HCT116 (cell line): ENCODE data around the gene SNRNP70. TPM values are rescaled to one million over a fixed set of nuclear protein-coding genes. Genes with fewer than 3 reads are reported as not detected.
A peak's percentile ranks its signal among the peaks of the same experiment; 100 is the strongest.
"Not testable (repeated sequence)": the region's sequence is repeated elsewhere in the genome, so short reads cannot be mapped to it uniquely, and the experiment has no call there.

ENCODE experiments used
- ATAC-seq: fragments of 200-7000 bp; cut with Tn5 transposase; 2 replicates; pipeline ENCODE4 v1.9.1; 2020; ENCODE audit warnings: mild to moderate bottlenecking, moderate library complexity
- BruUV-seq: library from RNA; stranded (reverse); fragments of 400-500 nt; replicated peaks from 2 replicates; lab custom pipeline; 2021; lab: Mats Ljungman, UMichigan
- CTCF ChIA-PET: fragments of 300-600 bp; sonication (Branson Sonifier 250); formaldehyde crosslinking; loops from one replicate; lab custom pipeline; 2021; ENCODE audit warnings: antibody characterized with exemption; lab: Charles Lee
- POLR2A ChIA-PET: fragments of 300-600, 350-600 bp; sonication (Branson Sonifier 250); formaldehyde crosslinking; loops from one replicate; lab custom pipeline; 2021; ENCODE audit warnings: antibody characterized with exemption; lab: Charles Lee
- RAD21 ChIA-PET, 2 experiments: fragments of 300-600 bp; sonication (Branson Sonifier 250); formaldehyde crosslinking; loops; one replicate each; lab custom pipeline; 2023; ENCODE audit warnings: low total read pairs in 2 of 2; ENCODE audit not compliant: uncharacterized antibody in 2 of 2, unreplicated experiment in 2 of 2, low non-redundant PET in 1 of 2; lab: Charles Lee
- DNase-seq: peaks from one replicate; pipeline ENCODE4 v3.0.0-alpha.2; 2010; ENCODE audit warnings: low read depth, low spot score
- H2AFZ ChIP-seq: fragments of 200-600 bp; shearing (Covaris generic), sonication (generic); 2 replicates; pipeline ENCODE4 v1.6.1; 2017; ENCODE audit warnings: low read depth, mixed run types, mixed read lengths, antibody characterized with exemption, low read length; ENCODE audit not compliant: poor library complexity, severe bottlenecking
- H3K27ac ChIP-seq: 2 replicates; pipeline ENCODE4 v1.5.1; 2012; ENCODE audit warnings: low read depth, low read length
- H3K27me3 ChIP-seq: fragments of 200-600 bp; sonication (generic); 2 replicates; pipeline ENCODE4 v1.6.1; 2016; ENCODE audit warnings: mixed run types, low read length, mixed read lengths; ENCODE audit not compliant: insufficient read depth
- H3K36me3 ChIP-seq, 2 experiments: fragments of 200-500 bp in 1 of 2; fragments of 200-600 bp in 1 of 2; sonication (Bioruptor generic) in 1 of 2; sonication (generic) in 1 of 2; 2 replicates each; pipeline versions ENCODE4 v1.5.1 to v1.6.1; 2014 to 2016; ENCODE audit warnings: low read length in 2 of 2, inconsistent platforms in 1 of 2, mixed read lengths in 1 of 2, mixed run types in 1 of 2; ENCODE audit not compliant: insufficient read depth in 2 of 2, control insufficient read depth in 1 of 2
- H3K4me1 ChIP-seq, 2 experiments: fragments of 200-600 bp in 1 of 2; sonication (generic) in 1 of 2; 2 replicates each; pipeline versions ENCODE4 v1.5.1 to v1.6.1; 2012 to 2017; ENCODE audit warnings: low read length in 2 of 2, inconsistent platforms in 1 of 2, mild to moderate bottlenecking in 1 of 2, mixed read lengths in 1 of 2, mixed run types in 1 of 2, moderate library complexity in 1 of 2; ENCODE audit not compliant: insufficient read depth in 2 of 2, control insufficient read depth in 1 of 2
- H3K4me2 ChIP-seq: fragments of 200-600 bp; sonication (generic); 2 replicates; pipeline ENCODE4 v1.6.1; 2017; ENCODE audit warnings: mixed run types, low read length, mixed read lengths
- H3K4me3 ChIP-seq, 2 experiments: fragments of 200-600 bp in 1 of 2; sonication (generic) in 1 of 2; replicated peaks in 1 of 2; 2 replicates each; pipeline ENCODE4 v1.5.1; 2011 to 2016; ENCODE audit warnings: low read length in 2 of 2, control low read depth in 1 of 2, low read depth in 1 of 2, mild to moderate bottlenecking in 1 of 2, mixed read lengths in 1 of 2, mixed run types in 1 of 2
- H3K79me2 ChIP-seq: fragments of 200-600 bp; sonication (generic); 2 replicates; pipeline ENCODE4 v1.6.1; 2017; ENCODE audit warnings: mild to moderate bottlenecking, mixed run types, low read length, moderate library complexity, mixed read lengths; ENCODE audit not compliant: insufficient read depth
- H3K9ac ChIP-seq: fragments of 200-600 bp; sonication (generic); 2 replicates; pipeline ENCODE4 v1.6.1; 2016; ENCODE audit warnings: low read length, mixed read lengths
- H3K9me2 ChIP-seq: fragments of 200-600 bp; sonication (generic), shearing (Covaris generic); 2 replicates; pipeline ENCODE4 v1.6.1; 2017; ENCODE audit warnings: mixed run types, mild to moderate bottlenecking, moderate library complexity; ENCODE audit not compliant: insufficient read depth
- H3K9me3 ChIP-seq, 2 experiments: fragments of 200-500 bp in 1 of 2; fragments of 200-600 bp in 1 of 2; sonication (Bioruptor generic) in 1 of 2; sonication (generic) in 1 of 2; 2 replicates each; pipeline ENCODE4 v1.6.1; 2014 to 2017; ENCODE audit warnings: low read length in 2 of 2, mixed read lengths in 2 of 2, inconsistent platforms in 1 of 2, low read depth in 1 of 2, mild to moderate bottlenecking in 1 of 2, mixed run types in 1 of 2, moderate library complexity in 1 of 2; ENCODE audit not compliant: control insufficient read depth in 1 of 2, insufficient read depth in 1 of 2
- H4K20me1 ChIP-seq: fragments of 200-600 bp; sonication (generic), shearing (Covaris generic); 2 replicates; pipeline ENCODE4 v1.6.1; 2017; ENCODE audit warnings: mixed run types, mild to moderate bottlenecking, moderate library complexity; ENCODE audit not compliant: insufficient read depth
- CBX3 ChIP-seq: IDR thresholded peaks from 2 replicates; pipeline ENCODE4 v1.6.1; 2012; ENCODE audit warnings: low read depth
- FOSL1 ChIP-seq: IDR thresholded peaks from 2 replicates; pipeline ENCODE4 v1.6.1; 2012; ENCODE audit warnings: low read depth
- JUND ChIP-seq: IDR thresholded peaks from 2 replicates; pipeline ENCODE4 v1.6.1; 2012
- MAX ChIP-seq: IDR thresholded peaks from 2 replicates; pipeline ENCODE4 v1.6.1; 2012
- SP1 ChIP-seq: IDR thresholded peaks from 2 replicates; pipeline ENCODE4 v1.6.1; 2012; ENCODE audit warnings: low read depth
- intact Hi-C: fragments of 100-400 bp; cut with micrococcal nuclease; formaldehyde crosslinking; loops from 2 replicates; pipeline ENCODE4 v1.10.0; 2022
- total RNA-seq: library from RNA; stranded (reverse); gene quantifications from one replicate; pipeline ENCODE4 v1.2.1, GENCODE V29; 2021; ENCODE audit not compliant: unreplicated experiment

The SNRNP70 gene
- total RNA-seq, 1 experiment from 2014 or later, result 236 TPM

GRCh38 chr19:49038557-49039276 is 46.5 kb upstream of the SNRNP70 start:
- DNase-seq, H3K79me2 ChIP-seq, H4K20me1 ChIP-seq, RAD21 ChIA-PET, H3K36me3 ChIP-seq, H3K9me3 ChIP-seq, POLR2A ChIA-PET, H3K27me3 ChIP-seq, intact Hi-C loops, BruUV-seq, H3K9me2 ChIP-seq, CTCF ChIA-PET: not testable (repeated sequence)
- Histone ChIP-seq H3K9ac (peak overlapping the region; percentile 32; the same call in 1 of the 2 replicates), H3K4me3 (peak overlapping the region in 1 of 2 experiments; percentile 32; a peak in 2 of 4 replicates), H2AFZ (peak overlapping the region; percentile 16), H3K4me2 (peak overlapping the region; percentile 65), H3K27ac (peak overlapping the region; percentile 60), H3K4me1 (peaks cover 25 to 45% of the 10 kb centered on the region in 2 experiments)
- ATAC-seq, result peak; percentile 87
- TF ChIP-seq CBX3 (0 out of 2 replicates have a peak, but pooled peaks have one; percentile 22), JUND (peak; percentile 78), FOSL1 (peak; percentile 82), MAX (peak; percentile 73; the same call in 1 of the 2 replicates), SP1 (0 out of 2 replicates have a peak, but pooled peaks have one; percentile 27)

- H3K4me1 ChIP-seq, result peaks cover 25 to 45% of the 10 kb centered on the region in 2 experiments
- CTCF ChIA-PET, H2AFZ ChIP-seq, H3K36me3 ChIP-seq, H3K4me2 ChIP-seq, ATAC-seq, H3K79me2 ChIP-seq, H3K9me3 ChIP-seq, H3K27me3 ChIP-seq, H3K27ac ChIP-seq, H4K20me1 ChIP-seq, H3K9ac ChIP-seq, DNase-seq, POLR2A ChIA-PET, RAD21 ChIA-PET, BruUV-seq, H3K9me2 ChIP-seq, intact Hi-C loops, H3K4me3 ChIP-seq: not testable (repeated sequence)
Observed at GRCh38 chr19:49039736-49040135, 45.5 kb upstream of the SNRNP70 start.
